Naive thymus-derived CD8-positive, alpha-beta T cell (primary cell): ENCODE measurements around the gene CNIH1. TPM values are rescaled to one million over a fixed set of nuclear protein-coding genes. Genes with fewer than 3 reads are reported as not detected.
A peak's percentile ranks its signal among the peaks of the same experiment; 100 is the strongest.
"Not testable (repeated sequence)": the region's sequence is repeated elsewhere in the genome, so short reads cannot be mapped to it uniquely, and the experiment has no call there.

Source experiments
- ATAC-seq, 2 donors: fragments of 150-1000 bp; cut with Tn5 transposase in 1 of 2; sonication (Bioruptor Pico), chemical (Tn5 transposase) in 1 of 2; 1 replicate in 1 of 2; 2 replicates in 1 of 2; pipeline ENCODE4 v1.10.0; 2021; ENCODE audit warnings: mild to moderate bottlenecking in 2 of 2, moderate library complexity in 2 of 2
- POLR2A ChIA-PET: fragments of 350-600 bp; sonication (Branson Sonifier 250); formaldehyde crosslinking; loops from one replicate; lab custom pipeline; 2021; ENCODE audit warnings: antibody characterized with exemption; lab: Charles Lee
- DNase-seq, 10 donors: peaks; one replicate each; pipeline versions ENCODE4 v3.0.0 to v3.0.0-alpha.2; 2020 to 2022
- H3K27ac Mint-ChIP-seq, 10 donors: one replicate each; pipeline ENCODE4 v1.8.0; 2020 to 2022; ENCODE audit warnings: mild to moderate bottlenecking in 10 of 10, mixed read lengths in 10 of 10, moderate library complexity in 4 of 10, inconsistent platforms in 1 of 10
- H3K27me3 Mint-ChIP-seq, 5 donors: one replicate each; pipeline ENCODE4 v1.8.0; 2021 to 2022; ENCODE audit warnings: mixed read lengths in 5 of 5
- H3K36me3 Mint-ChIP-seq, 3 donors: one replicate each; pipeline ENCODE4 v1.8.0; 2020 to 2022; ENCODE audit warnings: mixed read lengths in 3 of 3, mild to moderate bottlenecking in 2 of 3, inconsistent platforms in 1 of 3
- H3K4me1 Mint-ChIP-seq, 4 donors: one replicate each; pipeline ENCODE4 v1.8.0; 2021 to 2022; ENCODE audit warnings: mixed read lengths in 4 of 4
- H3K4me3 Mint-ChIP-seq, 10 donors: one replicate each; pipeline ENCODE4 v1.8.0; 2020 to 2022; ENCODE audit warnings: mild to moderate bottlenecking in 10 of 10, mixed read lengths in 10 of 10, moderate library complexity in 6 of 10, inconsistent platforms in 1 of 10
- H3K9me3 Mint-ChIP-seq, 9 donors: one replicate each; pipeline ENCODE4 v1.8.0; 2020 to 2022; ENCODE audit warnings: mixed read lengths in 9 of 9, mild to moderate bottlenecking in 3 of 9, inconsistent platforms in 1 of 9, moderate library complexity in 1 of 9
- polyA plus RNA-seq, 3 donors: library from polyadenylated mRNA; unstranded; fragments of 300-500 nt; fragmentation: Illumina TruSeq; gene quantifications; one replicate each; pipeline ENCODE4 v1.2.3, GENCODE V29; 2021
- total RNA-seq, 8 experiments: library from RNA in 2 of 8; stranded (reverse) in 2 of 8; gene quantifications; one replicate each; pipeline ENCODE4 v1.2.3 and lab custom pipeline; 2021 to 2026

Gene CNIH1
- total and polyA plus RNA-seq, 5 experiments from 2014 or later, result 50.4 to 97.7 (median 79.3) TPM

DNA sequence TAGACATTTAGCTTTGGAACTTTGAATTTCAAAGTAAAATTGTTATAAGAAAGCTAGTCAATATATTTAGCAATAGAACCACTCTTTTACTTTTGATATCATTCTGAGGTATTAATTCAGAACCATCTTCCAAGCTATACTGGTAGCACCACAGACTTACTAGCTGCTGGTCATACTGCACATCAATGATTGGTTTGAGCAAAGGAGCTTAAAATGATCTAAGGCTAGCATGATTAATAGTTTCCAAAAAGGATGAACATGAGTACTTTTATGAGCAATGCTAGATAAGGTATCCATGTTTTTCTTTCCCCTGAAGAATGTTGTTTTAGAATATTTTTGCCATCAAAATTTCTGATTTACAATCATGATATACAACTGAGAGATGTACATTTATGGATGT, 17.2 kb downstream of the CNIH1 start:
- POLR2A ChIA-PET, result interaction anchor here (0.5 kb wide), 1 partner anchor 617 kb away, joined by 4 read pairs; no protein-coding TSS in a partner anchor
- Mint-ChIP-seq H3K36me3 (peaks cover 0 to 50% (median 1%) of the 10 kb centered on the region in 3 donors), H3K4me3 (no peak overlapping the region), H3K9me3 (no peaks in the 10 kb centered on the region), H3K27me3 (no peaks in the 10 kb centered on the region), H3K27ac (peak overlapping the region in 1 of 10 donors; percentile 36), H3K4me1 (peaks cover 0 to 5% (median 0%) of the 10 kb centered on the region in 4 donors)
- ATAC-seq (no peak), DNase-seq (no peak)

DNA sequence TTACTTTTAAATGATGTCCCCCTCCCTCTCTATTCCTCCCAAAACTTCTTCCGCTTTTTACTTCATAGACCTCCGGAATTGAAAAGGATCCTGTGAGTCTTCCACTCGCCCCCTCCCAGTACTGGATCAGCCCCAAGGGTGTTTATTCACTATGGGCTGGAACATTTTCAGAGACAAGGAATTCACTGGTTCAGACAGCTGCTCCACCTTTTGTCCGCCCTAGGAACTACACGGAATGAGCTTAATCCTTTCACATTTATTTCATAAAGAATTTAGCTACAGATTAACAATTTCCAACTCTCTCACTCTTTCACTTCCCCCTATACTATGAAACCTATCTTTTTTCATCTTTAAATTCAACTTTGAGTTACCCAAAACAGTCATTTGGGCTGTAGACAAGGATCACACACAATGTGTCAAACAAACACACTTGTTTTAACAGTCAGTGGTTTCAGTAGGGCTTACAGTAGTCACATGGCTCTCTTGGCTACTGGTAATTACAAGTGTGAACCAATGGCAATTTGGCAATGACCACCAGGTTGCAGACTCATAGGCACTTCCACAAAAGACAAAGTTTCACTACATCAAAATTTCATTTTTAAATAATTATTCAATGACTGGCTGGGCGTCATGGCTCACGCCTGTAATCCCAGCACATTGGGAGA, 20.6 kb downstream of the CNIH1 start:
- no peak overlapping the region for H3K4me3 Mint-ChIP-seq
- H3K36me3 Mint-ChIP-seq, result peaks cover 0 to 20% (median 0%) of the 10 kb centered on the region in 3 donors
- DNase-seq, result no peak
- H3K4me1 Mint-ChIP-seq, result peaks cover 0 to 4% (median 0%) of the 10 kb centered on the region in 4 donors
- peak in 1 of 2 donors; percentile 33 for ATAC-seq
- H3K27ac Mint-ChIP-seq, result peak overlapping the region in 2 of 10 donors; percentile 18 to 71
- H3K9me3 Mint-ChIP-seq, result no peaks in the 10 kb centered on the region
- H3K27me3 Mint-ChIP-seq, result no peaks in the 10 kb centered on the region
- POLR2A ChIA-PET, result no interaction called here

DNA sequence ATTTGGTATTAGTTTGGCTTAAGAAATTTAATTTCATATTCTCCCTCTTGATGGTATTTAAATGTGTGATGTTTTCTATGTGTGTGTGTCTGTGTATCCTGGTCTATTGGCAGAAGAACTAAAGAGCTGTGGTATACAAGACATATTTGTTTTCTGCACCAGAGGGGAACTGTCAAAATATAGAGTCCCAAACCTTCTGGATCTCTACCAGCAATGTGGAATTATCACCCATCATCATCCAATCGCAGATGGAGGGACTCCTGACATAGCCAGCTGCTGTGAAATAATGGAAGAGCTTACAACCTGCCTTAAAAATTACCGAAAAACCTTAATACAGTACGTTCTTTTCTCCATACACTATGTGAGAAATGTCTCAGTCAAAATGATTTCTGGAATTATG, 29.8 kb downstream of the CNIH1 start:
- no peak overlapping the region for H3K4me3 Mint-ChIP-seq
- peaks cover 0 to 2% (median 0%) of the 10 kb centered on the region in 9 donors for H3K9me3 Mint-ChIP-seq
- no peak overlapping the region for H3K27ac Mint-ChIP-seq
- H3K4me1 Mint-ChIP-seq, result no peaks in the 10 kb centered on the region
- no peak for DNase-seq
- H3K27me3 Mint-ChIP-seq, result no peaks in the 10 kb centered on the region
- H3K36me3 Mint-ChIP-seq, result peaks cover 4 to 8% (median 5%) of the 10 kb centered on the region in 3 donors
- POLR2A ChIA-PET, result no interaction called here
- no peak for ATAC-seq

- H3K27me3 Mint-ChIP-seq, result no peaks in the 10 kb centered on the region
- peaks cover 4 to 8% (median 8%) of the 10 kb centered on the region in 3 donors for H3K36me3 Mint-ChIP-seq
- DNase-seq (no peak), ATAC-seq (no peak)
- no peak overlapping the region for H3K4me3 Mint-ChIP-seq
- H3K4me1 Mint-ChIP-seq, result no peaks in the 10 kb centered on the region
- H3K27ac Mint-ChIP-seq, result no peak overlapping the region
- peaks cover 0 to 2% (median 0%) of the 10 kb centered on the region in 9 donors for H3K9me3 Mint-ChIP-seq
- POLR2A ChIA-PET, result no interaction called here
Measured at GRCh38 chr14:54410215-54410614, 31.0 kb downstream of the CNIH1 start.

DNA sequence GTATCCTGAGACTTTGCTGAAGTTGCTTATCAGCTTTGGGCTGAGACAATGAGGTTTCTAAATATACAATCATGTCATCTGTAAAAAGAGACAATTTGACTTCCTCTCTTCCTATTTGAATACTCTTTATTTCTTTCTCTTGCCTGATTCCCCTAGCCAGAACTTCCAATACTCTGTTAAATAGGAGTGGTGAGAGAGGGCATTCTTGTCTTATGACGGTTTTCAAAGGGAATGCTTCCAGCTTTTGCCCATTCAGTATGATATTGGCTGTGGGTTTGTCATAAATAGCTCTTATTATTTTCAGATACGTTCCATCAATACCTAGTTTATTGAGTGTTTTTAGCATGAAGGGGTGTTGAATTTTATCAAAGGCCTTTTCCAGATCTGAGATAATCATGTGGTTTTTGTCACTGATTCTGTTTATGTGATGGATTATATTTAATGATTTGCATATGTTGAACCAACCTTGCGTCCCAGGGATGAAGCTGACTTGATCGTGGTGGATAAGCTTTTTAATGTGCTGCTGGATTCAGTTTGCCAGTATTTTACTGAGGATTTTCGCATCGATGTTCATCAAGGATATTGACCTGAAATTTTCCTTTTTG, 37.7 kb downstream of the CNIH1 start:
- DNase-seq, POLR2A ChIA-PET, H3K27me3 Mint-ChIP-seq, H3K27ac Mint-ChIP-seq, H3K4me3 Mint-ChIP-seq, H3K4me1 Mint-ChIP-seq, ATAC-seq, H3K9me3 Mint-ChIP-seq: not testable (repeated sequence)
- H3K36me3 Mint-ChIP-seq, result peaks cover 4 to 15% (median 8%) of the 10 kb centered on the region in 3 donors

- no peaks in the 10 kb centered on the region for H3K27me3 Mint-ChIP-seq
- peaks cover 0 to 6% (median 0%) of the 10 kb centered on the region in 3 donors for H3K36me3 Mint-ChIP-seq
- DNase-seq (no peak), ATAC-seq (no peak)
- peaks cover 0 to 2% (median 0%) of the 10 kb centered on the region in 9 donors for H3K9me3 Mint-ChIP-seq
- H3K4me1 Mint-ChIP-seq, result peaks cover 2 to 26% (median 10%) of the 10 kb centered on the region in 4 donors
- POLR2A ChIA-PET, result no interaction called here
- no peak overlapping the region for H3K27ac Mint-ChIP-seq
- H3K4me3 Mint-ChIP-seq, result peak overlapping the region in 2 of 10 donors; percentile 56 to 61
Measured at GRCh38 chr14:54399560-54399959, 41.6 kb downstream of the CNIH1 start.

GRCh38 chr14:54396493-54397335, 44.5 kb downstream of the CNIH1 start, which contains the start of gene CDKN3:
Gene CDKN3, plus strand, starts transcription at chr14:54397007. Its CDS starts 62 bp downstream, at chr14:54397069.
- POLR2A ChIA-PET, result interaction anchor here (0.7 to 1.7 kb wide), 5 partner anchors 17 to 502 kb away, joined by 3 to 5 read pairs (median 4); partner anchors contain the start of gene GMFB
- peak within 1 kb of the TSS; percentile 78 to 95 (median 86) for H3K4me3 Mint-ChIP-seq
- H3K27ac Mint-ChIP-seq, result peak within 1 kb of the TSS; percentile 2 to 93 (median 76)
- no peaks in the 10 kb centered on the region for H3K36me3 Mint-ChIP-seq
- ATAC-seq, result peak; percentile 94 to 96
- peak; percentile 91 to 99 (median 96) for DNase-seq
- H3K9me3 Mint-ChIP-seq, result no peaks in the 10 kb centered on the region
- no peaks in the 10 kb centered on the region for H3K27me3 Mint-ChIP-seq
- peaks cover 2 to 26% (median 10%) of the 10 kb centered on the region in 4 donors for H3K4me1 Mint-ChIP-seq

DNA sequence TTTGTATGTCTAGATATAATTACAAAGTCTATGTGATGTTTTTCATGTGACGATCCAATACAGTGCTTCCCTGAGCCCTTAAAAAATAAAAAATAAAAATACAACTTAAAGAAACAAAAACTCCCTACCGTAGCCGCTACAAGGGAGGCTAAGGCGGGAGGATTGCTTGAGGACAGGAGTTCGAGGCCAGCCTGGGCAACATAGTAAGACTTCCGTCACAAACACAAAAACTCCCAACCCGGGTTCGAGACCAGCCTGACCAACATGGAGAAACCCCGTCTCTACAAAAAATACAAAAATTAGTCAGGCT, 45.0 kb downstream of the CNIH1 start:
- H3K4me3 Mint-ChIP-seq, result peak overlapping the region; percentile 78 to 95 (median 86)
- peak overlapping the region in 9 of 10 donors; percentile 2 to 93 (median 66) for H3K27ac Mint-ChIP-seq
- ATAC-seq (no peak), DNase-seq (no peak)
- peaks cover 2 to 26% (median 10%) of the 10 kb centered on the region in 4 donors for H3K4me1 Mint-ChIP-seq
- peaks cover 0 to 2% (median 0%) of the 10 kb centered on the region in 5 donors for H3K27me3 Mint-ChIP-seq
- no peaks in the 10 kb centered on the region for H3K36me3 Mint-ChIP-seq
- POLR2A ChIA-PET, result interaction anchor here (1.3 to 1.7 kb wide), 2 partner anchors 22 to 46 kb away, joined by 3 to 5 read pairs; no protein-coding TSS in a partner anchor
- no peaks in the 10 kb centered on the region for H3K9me3 Mint-ChIP-seq

GRCh38 chr14:54395716-54396115, 45.5 kb downstream of the CNIH1 start:
- no peak for ATAC-seq
- H3K27me3 Mint-ChIP-seq, result peaks cover 0 to 3% (median 0%) of the 10 kb centered on the region in 5 donors
- POLR2A ChIA-PET, result interaction anchor here (1.3 kb wide), 1 partner anchor 23 kb away, joined by 3 read pairs; no protein-coding TSS in a partner anchor
- peaks cover 2 to 26% (median 10%) of the 10 kb centered on the region in 4 donors for H3K4me1 Mint-ChIP-seq
- no peak overlapping the region for H3K27ac Mint-ChIP-seq
- H3K36me3 Mint-ChIP-seq, result no peaks in the 10 kb centered on the region
- no peaks in the 10 kb centered on the region for H3K9me3 Mint-ChIP-seq
- H3K4me3 Mint-ChIP-seq, result peak overlapping the region in 6 of 10 donors; percentile 14 to 63 (median 32)
- no peak for DNase-seq

- Mint-ChIP-seq H3K36me3 (no peaks in the 10 kb centered on the region), H3K9me3 (no peaks in the 10 kb centered on the region), H3K4me1 (peaks cover 2 to 26% (median 10%) of the 10 kb centered on the region in 4 donors), H3K4me3 (peak overlapping the region in 3 of 10 donors; percentile 18 to 57 (median 39)), H3K27ac (no peak overlapping the region), H3K27me3 (peaks cover 0 to 3% (median 0%) of the 10 kb centered on the region in 5 donors)
- DNase-seq (no peak), ATAC-seq (no peak)
- POLR2A ChIA-PET, result interaction anchor here (1.3 kb wide), 1 partner anchor 23 kb away, joined by 3 read pairs; no protein-coding TSS in a partner anchor
Measured at GRCh38 chr14:54395284-54395683, 45.9 kb downstream of the CNIH1 start.

- DNase-seq, result no peak
- POLR2A ChIA-PET, result no interaction called here
- H3K4me1 Mint-ChIP-seq, result peaks cover 2 to 26% (median 10%) of the 10 kb centered on the region in 4 donors
- H3K9me3 Mint-ChIP-seq, result no peaks in the 10 kb centered on the region
- H3K4me3 Mint-ChIP-seq, result no peak overlapping the region
- H3K36me3 Mint-ChIP-seq, result no peaks in the 10 kb centered on the region
- peaks cover 0 to 3% (median 0%) of the 10 kb centered on the region in 5 donors for H3K27me3 Mint-ChIP-seq
- H3K27ac Mint-ChIP-seq, result no peak overlapping the region
- ATAC-seq, result no peak
Measured at GRCh38 chr14:54394596-54394995, 46.6 kb downstream of the CNIH1 start.
